HepG2 (cell line): Measurements from ENCODE around the gene TIMM23. TPM values are rescaled to one million over a fixed set of nuclear protein-coding genes. Genes with fewer than 3 reads are reported as not detected.

Source experiments
- AHR ChIP-seq: IDR thresholded peaks from 2 replicates; pipeline ENCODE4 v1.6.1; 2018; ENCODE audit warnings: missing genetic modification reagents, missing compliant biosample characterization
- ATRX ChIP-seq: sonication (generic); formaldehyde crosslinking; IDR thresholded peaks from 2 replicates; pipeline ENCODE4 v1.4.0; 2020; ENCODE audit warnings: missing genetic modification reagents, borderline replicate concordance
- CENPX ChIP-seq: sonication (generic); formaldehyde crosslinking; IDR thresholded peaks from 2 replicates; pipeline ENCODE4 v1.9.0; 2021; ENCODE audit warnings: mild to moderate bottlenecking, missing genetic modification reagents, moderate library complexity
- ERF ChIP-seq: IDR thresholded peaks from 2 replicates; pipeline ENCODE4 v1.6.1; 2018; ENCODE audit warnings: missing biosample characterization, missing genetic modification reagents
- KDM1A ChIP-seq: IDR thresholded peaks from 2 replicates; pipeline ENCODE4 v1.6.1; 2016; ENCODE audit warnings: missing compliant biosample characterization
- KDM5A ChIP-seq: fragments of 200-600 bp; sonication (generic); IDR thresholded peaks from 2 replicates; pipeline ENCODE4 v1.7.0; 2018; ENCODE audit warnings: antibody characterized with exemption, mild to moderate bottlenecking, low read length, borderline replicate concordance
- ONECUT2 ChIP-seq: sonication (generic); formaldehyde crosslinking; IDR thresholded peaks from 2 replicates; pipeline ENCODE4 v1.4.0; 2020; ENCODE audit warnings: missing genetic modification reagents
- RARA ChIP-seq: IDR thresholded peaks from 2 replicates; pipeline ENCODE4 v1.6.1; 2016; ENCODE audit warnings: missing genetic modification reagents, missing compliant biosample characterization
- TOE1 ChIP-seq: sonication (generic); formaldehyde crosslinking; IDR thresholded peaks from 2 replicates; pipeline ENCODE4 v1.4.0; 2020; ENCODE audit warnings: mild to moderate bottlenecking, missing genetic modification reagents
- ZBTB10 ChIP-seq: sonication (generic); formaldehyde crosslinking; IDR thresholded peaks from 2 replicates; pipeline ENCODE4 v1.4.0; 2020; ENCODE audit warnings: missing genetic modification reagents, borderline replicate concordance
- ZBTB42 ChIP-seq: sonication (generic); formaldehyde crosslinking; IDR thresholded peaks from 2 replicates; pipeline ENCODE4 v1.5.0; 2020; ENCODE audit warnings: mild to moderate bottlenecking, missing genetic modification reagents
- ZC3H13 ChIP-seq: sonication (generic); formaldehyde crosslinking; IDR thresholded peaks from 2 replicates; pipeline ENCODE4 v1.8.1; 2023; ENCODE audit warnings: mild to moderate bottlenecking, missing genetic modification reagents, moderate library complexity
- ZNF10 ChIP-seq: sonication (generic); formaldehyde crosslinking; IDR thresholded peaks from 2 replicates; pipeline ENCODE4 v1.4.0; 2020; ENCODE audit warnings: mild to moderate bottlenecking, low read depth, missing genetic modification reagents, borderline replicate concordance
- ZNF142 ChIP-seq: sonication (generic); formaldehyde crosslinking; IDR thresholded peaks from 2 replicates; pipeline ENCODE4 v1.4.0; 2020; ENCODE audit warnings: missing genetic modification reagents
- ZNF598 ChIP-seq: sonication (generic); formaldehyde crosslinking; IDR thresholded peaks from 2 replicates; pipeline ENCODE4 v1.5.1; 2020; ENCODE audit warnings: mild to moderate bottlenecking, missing genetic modification reagents, borderline replicate concordance
- ZNF737 ChIP-seq: sonication (generic); formaldehyde crosslinking; IDR thresholded peaks from 2 replicates; pipeline ENCODE4 v1.5.0; 2020; ENCODE audit warnings: missing genetic modification reagents, mild to moderate bottlenecking, borderline replicate concordance
- ZNF766 ChIP-seq: sonication (generic); formaldehyde crosslinking; IDR thresholded peaks from 2 replicates; pipeline ENCODE4 v1.5.0; 2020; ENCODE audit warnings: missing genetic modification reagents, borderline replicate concordance
- ZSCAN30 ChIP-seq: sonication (generic); formaldehyde crosslinking; IDR thresholded peaks from 2 replicates; pipeline ENCODE4 v1.5.0; 2020; ENCODE audit warnings: mild to moderate bottlenecking, missing genetic modification reagents
- polyA plus RNA-seq, 8 experiments: library from polyadenylated mRNA; depleted of rRNA in 3 of 8; stranded (reverse) in 7 of 8; unstranded in 1 of 8; fragments of >200 nt; fragmentation: Illumina TruSeq in 4 of 8; extraction: Trizol in 4 of 8; gene quantifications; 2 replicates each; pipeline versions ENCODE4 v1.2.1 to v1.2.3, GENCODE V29; 2011 to 2016; ENCODE audit warnings: low read depth in 4 of 8, missing spikeins in 1 of 8, mixed read lengths in 1 of 8; ENCODE audit not compliant: insufficient read depth in 1 of 8
- total RNA-seq, 5 experiments: library from RNA; depleted of rRNA; stranded (reverse); fragments of >200 nt; fragmentation: Illumina TruSeq; extraction: Trizol; gene quantifications; 2 replicates each; pipeline ENCODE4 v1.2.3, GENCODE V29; 2016; ENCODE audit warnings: low read depth in 1 of 5
- TF ChIP-seq, protein P1 (sequence below): sonication (generic); formaldehyde crosslinking; IDR thresholded peaks from 2 replicates; pipeline ENCODE4 v1.8.0; 2022; ENCODE audit warnings: missing genetic modification reagents, mild to moderate bottlenecking, inconsistent platforms, borderline replicate concordance
- TF ChIP-seq, protein P2 (sequence below): sonication (generic); formaldehyde crosslinking; IDR thresholded peaks from 2 replicates; pipeline ENCODE4 v1.4.0; 2020; ENCODE audit warnings: mild to moderate bottlenecking, missing genetic modification reagents

The TIMM23 gene
- total and polyA plus RNA-seq, 2 of the 13 experiments (the other 11 are each of a cell fraction or from before 2014, with no cell fraction given), result 80.2 to 98.6 TPM

GRCh38 chr10:46022978-46023702, 50.9 kb downstream of the TIMM23 start (continued):
- TF ChIP-seq ZNF766 (CRISPR knock-in tag) (peak; percentile 81), ZSCAN30 (CRISPR knock-in tag) (no peak), CENPX (CRISPR knock-in tag) (no peak), ZNF737 (CRISPR knock-in tag) (no peak), ZNF142 (peak; percentile 74), RARA (CRISPR knock-in tag) (peak; percentile 92), AHR (CRISPR knock-in tag) (peak; percentile 70; the same call in 1 of the 2 replicates), TOE1 (CRISPR knock-in tag) (no peak), ZBTB42 (no peak; the same call in 1 of the 2 replicates), ZC3H13 (CRISPR knock-in tag) (peak; percentile 74; the same call in 1 of the 2 replicates), ZNF10 (CRISPR knock-in tag) (no peak), ERF (CRISPR knock-in tag) (peak; percentile 95), ATRX (CRISPR knock-in tag) (no peak), KDM1A (CRISPR knock-in tag) (no peak), ZNF598 (CRISPR knock-in tag) (peak; percentile 69), ZBTB10 (peak; percentile 79; the same call in 1 of the 2 replicates), KDM5A (no peak), ONECUT2 (0 out of 2 replicates have a peak, but pooled peaks have one; percentile 45)
- TF ChIP-seq, protein P1, sequence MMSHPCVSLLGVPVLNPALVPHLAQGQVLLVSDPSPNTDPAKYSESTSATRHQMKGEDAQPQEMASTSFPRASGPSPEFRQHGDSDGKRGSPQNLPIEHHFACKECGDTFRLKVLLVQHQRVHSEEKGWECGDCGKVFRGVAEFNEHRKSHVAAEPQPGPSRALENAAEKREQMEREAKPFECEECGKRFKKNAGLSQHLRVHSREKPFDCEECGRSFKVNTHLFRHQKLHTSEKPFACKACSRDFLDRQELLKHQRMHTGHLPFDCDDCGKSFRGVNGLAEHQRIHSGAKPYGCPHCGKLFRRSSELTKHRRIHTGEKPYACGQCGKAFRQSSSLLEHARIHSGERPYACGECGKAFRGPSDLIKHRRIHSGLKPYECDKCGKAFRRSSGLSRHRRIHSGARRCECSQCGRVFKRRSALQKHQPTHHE (CRISPR knock-in tag), result 0 out of 2 replicates have a peak, but pooled peaks have one; percentile 41
- TF ChIP-seq, protein P2, sequence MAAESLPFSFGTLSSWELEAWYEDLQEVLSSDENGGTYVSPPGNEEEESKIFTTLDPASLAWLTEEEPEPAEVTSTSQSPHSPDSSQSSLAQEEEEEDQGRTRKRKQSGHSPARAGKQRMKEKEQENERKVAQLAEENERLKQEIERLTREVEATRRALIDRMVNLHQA (CRISPR knock-in tag), result no peak
